Transverse colon (tissue), 4 donors: ENCODE data around the gene CEP83. TPM values are rescaled to one million over a fixed set of nuclear protein-coding genes. Genes with fewer than 3 reads are reported as not detected.

ENCODE experiments used
- DNase-seq: peaks from one replicate; pipeline ENCODE4 v3.0.0-alpha.2; 2019
- H3K27ac ChIP-seq, 4 donors: fragments of 200-600 bp; sonication (generic); 2 replicates each; pipeline ENCODE4 v1.5.1; 2016 to 2018; ENCODE audit warnings: inconsistent platforms in 4 of 4
- H3K27me3 ChIP-seq: fragments of 200-600 bp; sonication (generic); 2 replicates; pipeline ENCODE4 v1.5.1; 2017; ENCODE audit warnings: inconsistent platforms
- H3K36me3 ChIP-seq, 4 donors: fragments of 200-600 bp; sonication (generic); 2 replicates each; pipeline ENCODE4 v1.5.1; 2017 to 2019; ENCODE audit warnings: inconsistent platforms in 4 of 4
- H3K4me1 ChIP-seq, 4 donors: fragments of 200-600 bp; sonication (generic); 2 replicates each; pipeline ENCODE4 v1.5.1; 2017 to 2020; ENCODE audit warnings: inconsistent platforms in 4 of 4
- H3K4me3 ChIP-seq, 4 donors: fragments of 200-600 bp; sonication (generic); 1 replicate in 1 of 4; 2 replicates in 3 of 4; pipeline versions ENCODE4 v1.5.1 to v1.6.1; 2017 to 2019; ENCODE audit warnings: inconsistent platforms in 4 of 4
- H3K9me3 ChIP-seq, 2 donors: fragments of 200-600 bp; sonication (generic); 2 replicates each; pipeline ENCODE4 v1.5.1; 2017 to 2019; ENCODE audit warnings: inconsistent platforms in 2 of 2
- EP300 ChIP-seq: sonication (generic); formaldehyde crosslinking; IDR thresholded peaks from one replicate; pipeline ENCODE4 v1.6.1; 2017; ENCODE audit warnings: antibody characterized with exemption, low read depth
- POLR2A ChIP-seq: fragments of 450-650 bp; IDR thresholded peaks from one replicate; pipeline ENCODE4 v1.6.1; 2016; ENCODE audit warnings: antibody characterized with exemption, mild to moderate bottlenecking, moderate library complexity
- POLR2AphosphoS5 ChIP-seq, 3 donors: sonication (generic); formaldehyde crosslinking; IDR thresholded peaks; one replicate each; pipeline ENCODE4 v1.6.1; 2016; ENCODE audit warnings: antibody characterized with exemption in 3 of 3
- WGBS, 2 donors: methylation state at CpG; one replicate each; pipeline ENCODE4 v1.1.5; 2018; ENCODE audit warnings: low coverage in 1 of 2; 5-methylcytosine and 5-hydroxymethylcytosine counted together
- in situ Hi-C, 4 donors: fragments of 200-750 bp; cut with MboI; loops; one replicate each; pipeline versions ENCODE4 v1.15.0 to v1.15.1; 2017; ENCODE audit warnings: low sequenced_read_pairs in 3 of 4, low pct_ligation_motif_present in 1 of 4, low pct_unique_long_range_greater_than_20kb in 1 of 4
- intact Hi-C: fragments of 100-400 bp; cut with DNase I; formaldehyde crosslinking; loops from one replicate; pipeline ENCODE4 v1.15.1; 2023; ENCODE audit warnings: low total_unique reads
- total RNA-seq, 4 donors: library from RNA; depleted of rRNA; stranded (reverse); fragments of >200 nt; gene quantifications; one replicate each; pipeline ENCODE4 v1.1.0, GENCODE V29; 2016
- TF ChIP-seq, protein P1 (sequence below), 5 experiments: fragments of 200-600 bp in 3 of 5; fragments of 450-650 bp in 2 of 5; sonication (generic) in 3 of 5; IDR thresholded peaks; 1 replicate in 2 of 5; 2 replicates in 3 of 5; pipeline ENCODE4 v1.5.1; 2016 to 2017; ENCODE audit warnings: antibody characterized with exemption in 5 of 5, inconsistent platforms in 3 of 5, mild to moderate bottlenecking in 2 of 5, moderate library complexity in 1 of 5

CEP83 gene
- total RNA-seq, 4 donors from 2014 or later = 3.0 to 104 (median 17.0) TPM

DNA sequence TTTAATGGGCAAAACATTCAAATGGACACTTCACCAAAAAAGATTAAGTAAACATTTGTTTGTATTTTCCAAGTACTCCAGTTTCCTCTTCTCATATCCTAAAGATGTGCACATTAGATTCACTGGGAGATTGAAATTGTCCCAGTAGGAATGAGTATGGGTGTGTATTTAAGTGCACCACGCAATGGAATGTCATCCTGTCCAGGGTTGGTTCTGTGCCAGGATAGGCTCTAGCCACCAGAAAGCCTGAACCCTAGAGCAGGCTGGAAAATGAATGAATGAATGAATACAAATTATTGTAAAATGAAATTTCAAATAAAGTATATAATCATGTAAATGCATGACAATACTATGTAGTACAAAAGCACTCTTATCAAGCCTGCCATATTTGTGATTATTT, 14.0 kb downstream of the CEP83 start:
- Histone ChIP-seq H3K36me3 (no peaks in the 10 kb centered on the region), H3K9me3 (no peaks in the 10 kb centered on the region), H3K27ac (no peak overlapping the region), H3K27me3 (no peaks in the 10 kb centered on the region), H3K4me1 (no peaks in the 10 kb centered on the region), H3K4me3 (no peak overlapping the region)
- intact Hi-C loops = no loop called here
- TF ChIP-seq EP300 (no peak), POLR2A (no peak), POLR2AphosphoS5 (IDR thresholded peaks at IDR 0.05) (no peak)
- TF ChIP-seq, protein P1, sequence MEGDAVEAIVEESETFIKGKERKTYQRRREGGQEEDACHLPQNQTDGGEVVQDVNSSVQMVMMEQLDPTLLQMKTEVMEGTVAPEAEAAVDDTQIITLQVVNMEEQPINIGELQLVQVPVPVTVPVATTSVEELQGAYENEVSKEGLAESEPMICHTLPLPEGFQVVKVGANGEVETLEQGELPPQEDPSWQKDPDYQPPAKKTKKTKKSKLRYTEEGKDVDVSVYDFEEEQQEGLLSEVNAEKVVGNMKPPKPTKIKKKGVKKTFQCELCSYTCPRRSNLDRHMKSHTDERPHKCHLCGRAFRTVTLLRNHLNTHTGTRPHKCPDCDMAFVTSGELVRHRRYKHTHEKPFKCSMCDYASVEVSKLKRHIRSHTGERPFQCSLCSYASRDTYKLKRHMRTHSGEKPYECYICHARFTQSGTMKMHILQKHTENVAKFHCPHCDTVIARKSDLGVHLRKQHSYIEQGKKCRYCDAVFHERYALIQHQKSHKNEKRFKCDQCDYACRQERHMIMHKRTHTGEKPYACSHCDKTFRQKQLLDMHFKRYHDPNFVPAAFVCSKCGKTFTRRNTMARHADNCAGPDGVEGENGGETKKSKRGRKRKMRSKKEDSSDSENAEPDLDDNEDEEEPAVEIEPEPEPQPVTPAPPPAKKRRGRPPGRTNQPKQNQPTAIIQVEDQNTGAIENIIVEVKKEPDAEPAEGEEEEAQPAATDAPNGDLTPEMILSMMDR (IDR thresholded peaks at IDR 0.05) = no peak
- in situ Hi-C loops = loop anchor here in 2 of 4 donors (25.0 kb wide), 1 partner anchor 308 kb away; the partner anchor contains the start of gene PLXNC1 (in 2 of the 2)
- WGBS, 2 donors = 33 to 71% methylated on average over 1 of the region's 1 CpG
- no peak for DNase-seq

DNA sequence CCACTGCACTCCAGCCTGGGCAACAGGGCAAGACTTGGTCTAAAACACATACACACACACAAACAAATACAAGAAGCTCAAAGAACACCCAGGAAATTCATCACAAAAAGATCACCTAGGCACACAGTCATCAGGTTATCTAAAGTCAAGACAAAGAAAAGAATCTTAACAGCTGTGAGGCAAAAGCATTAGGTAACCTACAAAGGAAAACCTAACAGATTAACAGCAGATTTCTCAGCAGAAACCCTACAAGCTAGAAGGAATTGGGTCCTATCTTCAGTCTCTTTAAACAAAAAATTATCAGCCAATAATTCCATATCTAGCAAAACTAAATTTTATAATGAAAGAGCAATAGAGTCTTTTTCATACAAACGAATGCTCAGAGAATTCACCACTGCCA, 22.4 kb downstream of the CEP83 start:
- H3K27ac ChIP-seq = no peak overlapping the region
- intact Hi-C loops = loop anchor here (5.0 to 10.0 kb wide), 2 partner anchors 210 to 293 kb away; partner anchors contain the start of gene PLXNC1
- TF ChIP-seq POLR2AphosphoS5 (IDR thresholded peaks at IDR 0.05) (no peak), POLR2A (no peak), EP300 (no peak)
- TF ChIP-seq, protein P1 (IDR thresholded peaks at IDR 0.05) = no peak
- H3K27me3 ChIP-seq = no peaks in the 10 kb centered on the region
- H3K4me3 ChIP-seq = no peak overlapping the region
- H3K4me1 ChIP-seq = peaks cover 0 to 10% (median 5%) of the 10 kb centered on the region in 4 donors
- H3K36me3 ChIP-seq = no peaks in the 10 kb centered on the region
- no peak for DNase-seq
- WGBS, 2 donors = 86 to 100% methylated on average over 1 of the region's 1 CpG
- peaks cover 0 to 4% of the 10 kb centered on the region in 2 donors for H3K9me3 ChIP-seq
- in situ Hi-C loops = loop anchor here (10.0 to 25.0 kb wide), 2 partner anchors 300 to 303 kb away; partner anchors contain the start of gene PLXNC1 (in 2 of the 4)

DNA sequence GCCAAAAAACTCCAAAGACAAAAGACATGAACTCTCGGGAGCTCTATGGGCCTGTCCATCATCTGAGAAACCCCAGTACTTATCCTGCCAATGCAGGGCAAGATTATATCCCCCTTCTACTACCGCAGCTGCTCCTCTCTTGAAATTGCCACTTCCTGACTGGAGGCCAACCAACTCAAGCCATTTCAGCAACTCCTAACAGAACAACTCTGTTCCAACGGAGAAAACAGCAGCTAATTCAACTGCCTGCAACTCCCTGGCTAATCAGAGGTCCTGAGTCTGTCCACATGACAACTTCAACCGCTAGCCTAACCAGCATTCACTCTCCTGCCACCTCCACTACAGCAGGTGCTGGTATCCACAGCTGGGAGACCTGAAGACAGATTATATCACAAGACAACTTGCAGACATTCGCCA, 24.1 kb downstream of the CEP83 start:
- intact Hi-C loops = loop anchor here (5.0 to 10.0 kb wide), 2 partner anchors 208 to 291 kb away; partner anchors contain the start of gene PLXNC1
- H3K27me3 ChIP-seq = no peaks in the 10 kb centered on the region
- H3K9me3 ChIP-seq = peaks cover 6 to 11% of the 10 kb centered on the region in 2 donors
- no peak overlapping the region for H3K4me3 ChIP-seq
- 73 to 100% methylated on average over 1 to 5 of the region's 5 CpGs for WGBS, 2 donors
- H3K27ac ChIP-seq = no peak overlapping the region
- H3K36me3 ChIP-seq = no peaks in the 10 kb centered on the region
- TF ChIP-seq EP300 (no peak), POLR2A (no peak), POLR2AphosphoS5 (IDR thresholded peaks at IDR 0.05) (no peak)
- TF ChIP-seq, protein P1 (IDR thresholded peaks at IDR 0.05) = no peak
- in situ Hi-C loops = loop anchor here (10.0 to 25.0 kb wide), 2 partner anchors 298 to 301 kb away; partner anchors contain the start of gene PLXNC1 (in 2 of the 4)
- peaks cover 0 to 10% (median 5%) of the 10 kb centered on the region in 4 donors for H3K4me1 ChIP-seq
- no peak for DNase-seq

DNA sequence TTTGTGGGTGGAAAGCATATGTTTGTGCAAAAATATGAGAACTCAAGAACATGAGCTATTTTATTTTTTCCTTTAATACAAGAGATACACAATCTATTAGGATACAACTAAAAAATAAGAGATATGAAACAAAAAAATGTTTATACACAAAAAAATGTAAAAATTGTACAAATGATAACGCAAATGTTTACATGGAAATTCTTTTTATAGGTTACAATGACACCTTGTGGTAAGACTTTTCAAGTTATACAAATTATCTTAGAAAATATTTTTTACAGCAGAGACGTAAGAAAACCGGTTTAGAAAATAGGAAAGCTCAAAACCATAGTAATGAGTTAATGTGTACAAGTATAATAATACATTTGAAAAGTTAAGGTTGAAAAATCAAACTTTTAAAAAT, 25.5 kb downstream of the CEP83 start:
- peaks cover 7 to 12% of the 10 kb centered on the region in 2 donors for H3K9me3 ChIP-seq
- no peak overlapping the region for H3K4me3 ChIP-seq
- no peaks in the 10 kb centered on the region for H3K36me3 ChIP-seq
- 52 to 56% methylated on average over 3 of the region's 3 CpGs for WGBS, 2 donors
- intact Hi-C loops = loop anchor here (10.0 kb wide), 1 partner anchor 289 kb away; the partner anchor contains the start of gene PLXNC1
- in situ Hi-C loops = loop anchor here (10.0 to 25.0 kb wide), 2 partner anchors 297 to 299 kb away; partner anchors contain the start of gene PLXNC1 (in 2 of the 4)
- no peaks in the 10 kb centered on the region for H3K27me3 ChIP-seq
- H3K27ac ChIP-seq = no peak overlapping the region
- peaks cover 0 to 10% (median 5%) of the 10 kb centered on the region in 4 donors for H3K4me1 ChIP-seq
- TF ChIP-seq POLR2AphosphoS5 (IDR thresholded peaks at IDR 0.05) = no peak
- TF ChIP-seq, protein P1 (IDR thresholded peaks at IDR 0.05) = peak in 4 of 5 experiments; percentile 21 to 45 (median 31)
- DNase-seq = no peak
